OCI-LY1 (cell line): ENCODE data around the gene PIP4K2A.

ENCODE experiments used
- H2AFZ ChIP-seq: fragments of 200-600 bp; sonication (generic), shearing (Covaris generic); 2 replicates; pipeline ENCODE4 v1.6.0; 2014; ENCODE audit warnings: antibody characterized with exemption, mild to moderate bottlenecking, low read length
- H3F3A ChIP-seq: fragments of 200-600 bp; sonication (generic), shearing (Covaris generic); 2 replicates; pipeline ENCODE4 v1.6.0; 2014; ENCODE audit warnings: mild to moderate bottlenecking, antibody characterized with exemption, low read length, moderate library complexity; ENCODE audit not compliant: insufficient read depth
- H3K27ac ChIP-seq: fragments of 200-600 bp; sonication (generic); 2 replicates; pipeline ENCODE4 v1.5.1; 2014; ENCODE audit warnings: low read length, mixed run types, mild to moderate bottlenecking, low read depth; ENCODE audit not compliant: poor library complexity, severe bottlenecking
- H3K27me3 ChIP-seq: fragments of 200-600 bp; sonication (generic); 2 replicates; pipeline ENCODE4 v1.6.0; 2014; ENCODE audit warnings: antibody characterized with exemption, mild to moderate bottlenecking, low read length, moderate library complexity; ENCODE audit not compliant: insufficient read depth
- H3K36me3 ChIP-seq: fragments of 200-600 bp; sonication (generic); 2 replicates; pipeline ENCODE4 v1.6.1; 2014; ENCODE audit warnings: mild to moderate bottlenecking, antibody characterized with exemption, low read length, moderate library complexity, mixed read lengths; ENCODE audit not compliant: insufficient read depth
- H3K4me1 ChIP-seq: fragments of 200-600 bp; sonication (generic); 2 replicates; pipeline ENCODE4 v1.5.1; 2014; ENCODE audit warnings: mild to moderate bottlenecking, low read length, moderate library complexity; ENCODE audit not compliant: insufficient read depth, severe bottlenecking
- H3K4me2 ChIP-seq: fragments of 200-600 bp; sonication (generic), shearing (Covaris generic); 2 replicates; pipeline ENCODE4 v1.6.1; 2014; ENCODE audit warnings: low read length
- H3K4me3 ChIP-seq: fragments of 200-600 bp; sonication (generic); 2 replicates; pipeline ENCODE4 v1.5.1; 2014; ENCODE audit warnings: low read length, low read depth, mild to moderate bottlenecking, mixed read lengths; ENCODE audit not compliant: poor library complexity, severe bottlenecking
- H3K79me2 ChIP-seq: fragments of 200-600 bp; shearing (Covaris generic); 2 replicates; pipeline ENCODE4 v1.6.1; 2016; ENCODE audit warnings: mixed run types, low read length, mixed read lengths; ENCODE audit not compliant: insufficient read depth
- H3K9ac ChIP-seq: fragments of 200-600 bp; sonication (generic), shearing (Covaris generic); 2 replicates; pipeline ENCODE4 v1.6.1; 2014; ENCODE audit warnings: mild to moderate bottlenecking, low read length, mixed read lengths
- H3K9me2 ChIP-seq: fragments of 200-600 bp; sonication (generic), shearing (Covaris generic); 2 replicates; pipeline ENCODE4 v1.6.1; 2014; ENCODE audit warnings: low read depth, mild to moderate bottlenecking, low read length, mixed read lengths
- H3K9me3 ChIP-seq: fragments of 200-600 bp; shearing (Covaris generic); 2 replicates; pipeline ENCODE4 v1.6.1; 2014; ENCODE audit warnings: low read length, mixed read lengths
- H4K20me1 ChIP-seq: fragments of 200-600 bp; sonication (generic), shearing (Covaris generic); 2 replicates; pipeline ENCODE4 v1.6.0; 2016; ENCODE audit warnings: mild to moderate bottlenecking, low read length; ENCODE audit not compliant: insufficient read depth
- EZH2 ChIP-seq: fragments of 200-600 bp; sonication (generic), shearing (Covaris generic); IDR thresholded peaks from 2 replicates; pipeline ENCODE4 v1.8.0; 2017; ENCODE audit warnings: borderline replicate concordance, mixed run types, mild to moderate bottlenecking, antibody characterized with exemption, low read length, moderate library complexity, mixed read lengths
- TF ChIP-seq, protein P1 (sequence below): fragments of 200-600 bp; sonication (generic), shearing (Covaris generic); IDR thresholded peaks from 2 replicates; pipeline ENCODE4 v1.5.1; 2017; ENCODE audit warnings: mild to moderate bottlenecking, antibody characterized with exemption, low read length, moderate library complexity, mixed read lengths

PIP4K2A gene

DNA sequence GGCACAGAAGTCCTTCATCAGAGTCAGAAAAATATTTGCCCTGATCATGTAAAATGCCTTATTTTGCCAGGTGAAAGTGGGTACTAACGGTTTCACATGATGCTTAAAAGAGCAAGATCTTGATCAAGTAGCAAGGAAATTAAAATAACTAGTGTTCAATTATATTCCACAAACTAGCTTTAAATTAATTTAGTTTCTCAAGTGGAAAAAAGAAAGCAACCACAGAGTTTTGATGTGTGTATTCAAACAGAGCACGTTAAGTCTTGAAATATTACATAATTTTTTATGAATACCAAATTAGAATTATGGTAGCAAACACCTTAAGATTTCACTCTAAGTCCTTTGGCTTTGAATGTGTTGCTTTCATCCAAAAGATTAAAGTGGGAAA is 47.3 kb downstream of the PIP4K2A start:
- Histone ChIP-seq H3K4me1 (no peaks in the 10 kb centered on the region), H3K9me3 (no peaks in the 10 kb centered on the region), H3K9me2 (no peaks in the 10 kb centered on the region), H3K27ac (no peak overlapping the region), H3K36me3 (no peaks in the 10 kb centered on the region), H3F3A (no peaks in the 10 kb centered on the region), H3K27me3 (peaks cover 8% of the 10 kb centered on the region; the same call in 1 of the 2 replicates), H3K79me2 (no peaks in the 10 kb centered on the region), H2AFZ (no peak overlapping the region), H3K4me3 (no peak overlapping the region), H3K9ac (no peak overlapping the region), H3K4me2 (no peak overlapping the region), H4K20me1 (peaks cover 5% of the 10 kb centered on the region; the same call in 1 of the 2 replicates)
- TF ChIP-seq, protein P1, sequence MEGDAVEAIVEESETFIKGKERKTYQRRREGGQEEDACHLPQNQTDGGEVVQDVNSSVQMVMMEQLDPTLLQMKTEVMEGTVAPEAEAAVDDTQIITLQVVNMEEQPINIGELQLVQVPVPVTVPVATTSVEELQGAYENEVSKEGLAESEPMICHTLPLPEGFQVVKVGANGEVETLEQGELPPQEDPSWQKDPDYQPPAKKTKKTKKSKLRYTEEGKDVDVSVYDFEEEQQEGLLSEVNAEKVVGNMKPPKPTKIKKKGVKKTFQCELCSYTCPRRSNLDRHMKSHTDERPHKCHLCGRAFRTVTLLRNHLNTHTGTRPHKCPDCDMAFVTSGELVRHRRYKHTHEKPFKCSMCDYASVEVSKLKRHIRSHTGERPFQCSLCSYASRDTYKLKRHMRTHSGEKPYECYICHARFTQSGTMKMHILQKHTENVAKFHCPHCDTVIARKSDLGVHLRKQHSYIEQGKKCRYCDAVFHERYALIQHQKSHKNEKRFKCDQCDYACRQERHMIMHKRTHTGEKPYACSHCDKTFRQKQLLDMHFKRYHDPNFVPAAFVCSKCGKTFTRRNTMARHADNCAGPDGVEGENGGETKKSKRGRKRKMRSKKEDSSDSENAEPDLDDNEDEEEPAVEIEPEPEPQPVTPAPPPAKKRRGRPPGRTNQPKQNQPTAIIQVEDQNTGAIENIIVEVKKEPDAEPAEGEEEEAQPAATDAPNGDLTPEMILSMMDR: no peak
- no peak for TF ChIP-seq EZH2

DNA sequence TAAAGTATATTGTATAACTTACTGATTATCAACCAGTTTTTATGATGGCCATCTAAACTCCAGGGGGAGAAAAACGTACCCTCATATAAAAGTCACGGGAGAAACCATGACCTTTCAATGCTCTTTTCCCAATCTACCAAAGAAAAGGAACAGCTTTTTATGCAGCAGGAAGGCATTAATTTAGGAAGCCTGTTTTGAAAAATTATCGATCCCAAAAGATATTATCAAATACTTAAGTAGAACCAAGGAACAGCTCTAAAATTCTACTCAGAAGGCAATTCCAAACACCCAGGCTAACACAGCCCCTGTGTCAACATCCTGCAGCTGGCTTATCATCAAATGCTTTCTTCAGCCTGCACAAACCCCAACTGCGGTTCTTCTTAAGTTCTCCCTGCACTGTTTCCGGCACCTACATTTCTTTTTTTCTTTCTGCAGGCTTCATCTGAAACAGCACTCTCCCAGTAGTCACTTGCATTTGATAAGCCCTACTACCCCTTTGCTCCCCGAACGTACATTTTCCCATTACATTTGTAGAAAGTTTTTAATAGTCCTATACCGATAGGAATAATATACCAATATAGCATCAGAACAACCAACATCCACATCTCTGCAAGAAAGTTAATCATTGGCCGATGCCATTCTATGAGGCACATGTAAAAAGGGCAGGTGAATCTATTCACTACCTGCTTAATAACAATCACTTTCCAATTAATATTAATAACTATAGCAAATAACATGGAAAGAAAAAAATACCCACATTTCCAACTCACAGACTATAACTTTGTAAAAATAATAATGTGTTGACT is 47.9 kb downstream of the PIP4K2A start:
- no peak overlapping the region for H2AFZ ChIP-seq
- H3K27me3 ChIP-seq: peaks cover 8% of the 10 kb centered on the region; the same call in 1 of the 2 replicates
- no peaks in the 10 kb centered on the region for H3K9me3 ChIP-seq
- no peaks in the 10 kb centered on the region for H3K36me3 ChIP-seq
- no peak overlapping the region for H3K27ac ChIP-seq
- H3K79me2 ChIP-seq: no peaks in the 10 kb centered on the region
- no peak overlapping the region for H3K9ac ChIP-seq
- no peaks in the 10 kb centered on the region for H3K9me2 ChIP-seq
- H3F3A ChIP-seq: no peaks in the 10 kb centered on the region
- no peak overlapping the region for H3K4me2 ChIP-seq
- TF ChIP-seq EZH2: no peak
- TF ChIP-seq, protein P1: no peak
- H4K20me1 ChIP-seq: peaks cover 5% of the 10 kb centered on the region; the same call in 1 of the 2 replicates
- H3K4me3 ChIP-seq: no peak overlapping the region
- H3K4me1 ChIP-seq: no peaks in the 10 kb centered on the region

DNA sequence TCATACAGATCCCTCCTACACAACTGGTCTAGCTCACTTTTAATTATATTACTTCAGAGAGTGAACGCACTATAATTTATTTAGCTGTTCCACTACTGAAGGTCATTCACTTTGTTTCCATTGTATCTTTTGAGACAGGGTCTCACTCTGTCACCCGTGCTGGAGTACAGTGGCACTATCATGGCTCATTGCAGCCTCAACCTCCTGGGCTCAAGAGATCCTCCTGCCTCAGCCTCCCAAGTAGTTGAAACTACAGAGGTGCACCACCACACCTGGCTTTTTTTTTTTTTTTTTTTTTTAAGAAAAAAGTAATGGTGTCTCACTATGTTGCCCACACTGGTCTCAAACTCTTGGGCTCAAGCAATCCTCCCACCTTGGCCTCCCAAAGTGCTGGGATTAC is 49.0 kb downstream of the PIP4K2A start:
- H3K27ac ChIP-seq: no peak overlapping the region
- peaks cover 3% of the 10 kb centered on the region; the same call in 1 of the 2 replicates for H4K20me1 ChIP-seq
- H3K4me3 ChIP-seq: no peak overlapping the region

More for the DNA sequence above, 49.0 kb downstream of the PIP4K2A start:
- no peak overlapping the region for H2AFZ ChIP-seq
- no peaks in the 10 kb centered on the region for H3F3A ChIP-seq
- H3K9ac ChIP-seq: no peak overlapping the region
- H3K27me3 ChIP-seq: peaks cover 8% of the 10 kb centered on the region; the same call in 1 of the 2 replicates
- H3K4me1 ChIP-seq: no peaks in the 10 kb centered on the region
- no peaks in the 10 kb centered on the region for H3K79me2 ChIP-seq
- TF ChIP-seq, protein P1: no peak
- TF ChIP-seq EZH2: no peak
- H3K36me3 ChIP-seq: no peaks in the 10 kb centered on the region
- H3K9me2 ChIP-seq: no peaks in the 10 kb centered on the region
- H3K4me2 ChIP-seq: no peak overlapping the region
- H3K9me3 ChIP-seq: no peaks in the 10 kb centered on the region
